KG1 (cell line): Measurements from ENCODE around the gene FKBP11.
A peak's percentile ranks its signal among the peaks of the same experiment; 100 is the strongest.

Experiments
- DNase-seq: peaks from one replicate; lab custom pipeline; 2025; lab: John Stamatoyannopoulos, UW

FKBP11 gene

GRCh38 chr12:48925304-48926011, at the start of gene FKBP11:
Gene FKBP11, minus strand, starts transcription at chr12:48925492. Its CDS starts 64 bp downstream, at chr12:48925428.
- DNase-seq = peak; percentile 16

- DNase-seq = no peak
Observed at GRCh38 chr12:48973941-48974673, 48.8 kb upstream of the FKBP11 start.

- no peak for DNase-seq
Observed at GRCh38 chr12:48973531-48973930, 48.2 kb upstream of the FKBP11 start.

- DNase-seq = no peak
Observed at GRCh38 chr12:48972952-48973483, 47.7 kb upstream of the FKBP11 start.

GRCh38 chr12:48972213-48972951, 47.1 kb upstream of the FKBP11 start:
- no peak for DNase-seq

GRCh38 chr12:48970702-48971334, 45.5 kb upstream of the FKBP11 start:
- DNase-seq = no peak

GRCh38 chr12:48969833-48970701, 44.8 kb upstream of the FKBP11 start:
- DNase-seq = no peak

- DNase-seq = no peak
Observed at GRCh38 chr12:48969160-48969771, 44.0 kb upstream of the FKBP11 start.

- no peak for DNase-seq
Observed at GRCh38 chr12:48968467-48968866, 43.2 kb upstream of the FKBP11 start.

- no peak for DNase-seq
Observed at GRCh38 chr12:48967991-48968390, 42.7 kb upstream of the FKBP11 start.

GRCh38 chr12:48966177-48966895, 41.0 kb upstream of the FKBP11 start:
- no peak for DNase-seq

- no peak for DNase-seq
Observed at GRCh38 chr12:48965298-48965838, 40.1 kb upstream of the FKBP11 start.

- DNase-seq = no peak
Observed at GRCh38 chr12:48961801-48962200, 36.5 kb upstream of the FKBP11 start.

GRCh38 chr12:48961331-48961730, 36.0 kb upstream of the FKBP11 start:
- no peak for DNase-seq

- no peak for DNase-seq
Observed at GRCh38 chr12:48960834-48961233, 35.5 kb upstream of the FKBP11 start.

GRCh38 chr12:48958049-48958388, 32.7 kb upstream of the FKBP11 start:
- no peak for DNase-seq

GRCh38 chr12:48957141-48958048, 32.1 kb upstream of the FKBP11 start, which contains the start of gene ARF3:
Gene ARF3, minus strand, starts transcription at chr12:48957487. Its CDS starts 16,392 bp downstream, at chr12:48941095.
- DNase-seq = peak; percentile 88
